ENCODE data around the gene NAP1L4. TPM values are rescaled to one million over a fixed set of nuclear protein-coding genes. Genes with fewer than 3 reads are reported as not detected.
"Not testable (repeated sequence)": the region's sequence is repeated elsewhere in the genome, so short reads cannot be mapped to it uniquely, and the experiment has no call there.

The NAP1L4 gene
- total RNA-seq, 1 donor from 2014 or later, result 171 TPM

GRCh38 chr11:2909133-2909902 lies 82.8 kb downstream of the NAP1L4 start:
- Mint-ChIP-seq H3K9me3 (peaks cover 12% of the 10 kb centered on the region), H3K27me3 (ENCODE audit: low read depth) (no peaks in the 10 kb centered on the region)
- DNase-seq (ENCODE audit: low spot score in 2 of 2, unreplicated experiment in 2 of 2), result no peak

GRCh38 chr11:2908130-2908529 lies 84.0 kb downstream of the NAP1L4 start:
- Mint-ChIP-seq H3K27ac (no peak overlapping the region), H3K27me3 (ENCODE audit: low read depth) (no peaks in the 10 kb centered on the region), H3K9me3 (peaks cover 12% of the 10 kb centered on the region), H3K36me3 (peaks cover 15% of the 10 kb centered on the region), H3K4me1 (peaks cover 13% of the 10 kb centered on the region), H3K4me3 (no peak overlapping the region)
- DNase-seq (ENCODE audit: low spot score in 2 of 2, unreplicated experiment in 2 of 2), result no peak
- TF ChIP-seq, protein P1, sequence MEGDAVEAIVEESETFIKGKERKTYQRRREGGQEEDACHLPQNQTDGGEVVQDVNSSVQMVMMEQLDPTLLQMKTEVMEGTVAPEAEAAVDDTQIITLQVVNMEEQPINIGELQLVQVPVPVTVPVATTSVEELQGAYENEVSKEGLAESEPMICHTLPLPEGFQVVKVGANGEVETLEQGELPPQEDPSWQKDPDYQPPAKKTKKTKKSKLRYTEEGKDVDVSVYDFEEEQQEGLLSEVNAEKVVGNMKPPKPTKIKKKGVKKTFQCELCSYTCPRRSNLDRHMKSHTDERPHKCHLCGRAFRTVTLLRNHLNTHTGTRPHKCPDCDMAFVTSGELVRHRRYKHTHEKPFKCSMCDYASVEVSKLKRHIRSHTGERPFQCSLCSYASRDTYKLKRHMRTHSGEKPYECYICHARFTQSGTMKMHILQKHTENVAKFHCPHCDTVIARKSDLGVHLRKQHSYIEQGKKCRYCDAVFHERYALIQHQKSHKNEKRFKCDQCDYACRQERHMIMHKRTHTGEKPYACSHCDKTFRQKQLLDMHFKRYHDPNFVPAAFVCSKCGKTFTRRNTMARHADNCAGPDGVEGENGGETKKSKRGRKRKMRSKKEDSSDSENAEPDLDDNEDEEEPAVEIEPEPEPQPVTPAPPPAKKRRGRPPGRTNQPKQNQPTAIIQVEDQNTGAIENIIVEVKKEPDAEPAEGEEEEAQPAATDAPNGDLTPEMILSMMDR (IDR thresholded peaks at IDR 0.05; ENCODE audit: unreplicated experiment), result no peak

More at GRCh38 chr11:2909133-2909902, 82.8 kb downstream of the NAP1L4 start:
- Mint-ChIP-seq H3K36me3 (peaks cover 14% of the 10 kb centered on the region), H3K4me1 (peaks cover 10% of the 10 kb centered on the region), H3K4me3 (no peak overlapping the region), H3K27ac (no peak overlapping the region)
- TF ChIP-seq, protein P1 (IDR thresholded peaks at IDR 0.05; ENCODE audit: unreplicated experiment), result no peak

- H3K27me3 Mint-ChIP-seq (ENCODE audit: low read depth); H3K27ac Mint-ChIP-seq; H3K4me3 Mint-ChIP-seq; DNase-seq (ENCODE audit: low spot score in 2 of 2, unreplicated experiment in 2 of 2); H3K4me1 Mint-ChIP-seq: not testable (repeated sequence)
- Mint-ChIP-seq H3K36me3 (peaks cover 15% of the 10 kb centered on the region), H3K9me3 (peaks cover 12% of the 10 kb centered on the region)
These were observed 86.8 kb downstream of the NAP1L4 start for GRCh38 chr11:2905299-2905698.

- H3K27me3 Mint-ChIP-seq (ENCODE audit: low read depth), result no peaks in the 10 kb centered on the region
- no peak overlapping the region for H3K4me3 Mint-ChIP-seq
- H3K4me1 Mint-ChIP-seq, result peaks cover 10% of the 10 kb centered on the region
- TF ChIP-seq, protein P1 (IDR thresholded peaks at IDR 0.05; ENCODE audit: unreplicated experiment), result no peak
- no peak for DNase-seq (ENCODE audit: low spot score in 2 of 2, unreplicated experiment in 2 of 2)
- no peak overlapping the region for H3K27ac Mint-ChIP-seq
- H3K9me3 Mint-ChIP-seq, result peaks cover 12% of the 10 kb centered on the region
- H3K36me3 Mint-ChIP-seq, result peaks cover 15% of the 10 kb centered on the region
These were observed 87.7 kb downstream of the NAP1L4 start for GRCh38 chr11:2904153-2905052.

GRCh38 chr11:2903672-2904011 lies 88.5 kb downstream of the NAP1L4 start:
- Mint-ChIP-seq H3K4me1 (peaks cover 12% of the 10 kb centered on the region), H3K9me3 (peaks cover 12% of the 10 kb centered on the region), H3K27me3 (ENCODE audit: low read depth) (no peaks in the 10 kb centered on the region), H3K27ac (no peak overlapping the region), H3K4me3 (peak overlapping the region; percentile 40), H3K36me3 (peaks cover 15% of the 10 kb centered on the region)
- DNase-seq (ENCODE audit: low spot score in 2 of 2, unreplicated experiment in 2 of 2), result no peak
- TF ChIP-seq, protein P1 (IDR thresholded peaks at IDR 0.05; ENCODE audit: unreplicated experiment), result no peak

All from mesothelial cell of epicardium (in vitro differentiated cells).